Natural killer cell (primary cell): Measurements from ENCODE around the gene COL25A1. TPM values are rescaled to one million over a fixed set of nuclear protein-coding genes. Genes with fewer than 3 reads are reported as not detected.

ENCODE experiments used
- ATAC-seq, 3 donors: fragments of 150-1000 bp in 2 of 3; fragments of 200-7000 bp in 1 of 3; cut with Tn5 transposase; 1 replicate in 1 of 3; 2 replicates in 2 of 3; pipeline ENCODE4 v1.10.0; 2021; ENCODE audit warnings: mild to moderate bottlenecking in 2 of 3, moderate library complexity in 2 of 3
- DNase-seq, 2 donors: peaks; one replicate each; pipeline versions ENCODE4 v3.0.0 to v3.0.0-alpha.2; 2013 to 2021; ENCODE audit warnings: mixed read lengths in 1 of 2
- H3K27ac ChIP-seq: one replicate; pipeline ENCODE4 v1.5.1; 2013; ENCODE audit warnings: mild to moderate bottlenecking, low read length
- H3K27me3 ChIP-seq: one replicate; pipeline ENCODE4 v1.6.1; 2013; ENCODE audit warnings: low read length; ENCODE audit not compliant: control insufficient read depth, insufficient read depth
- H3K36me3 ChIP-seq: one replicate; pipeline ENCODE4 v1.6.1; 2013; ENCODE audit warnings: low read length; ENCODE audit not compliant: control insufficient read depth, insufficient read depth
- H3K4me1 ChIP-seq: one replicate; pipeline ENCODE4 v1.6.1; 2013; ENCODE audit warnings: low read length; ENCODE audit not compliant: control insufficient read depth, insufficient read depth
- H3K4me3 ChIP-seq: one replicate; pipeline ENCODE4 v1.5.1; 2013; ENCODE audit warnings: low read length
- H3K9me3 ChIP-seq: one replicate; pipeline ENCODE4 v1.6.1; 2013; ENCODE audit warnings: low read length; ENCODE audit not compliant: control insufficient read depth, insufficient read depth
- H3K27ac Mint-ChIP-seq, 2 donors: one replicate each; pipeline ENCODE4 v1.8.0; 2022; ENCODE audit warnings: mild to moderate bottlenecking in 2 of 2, mixed read lengths in 2 of 2, moderate library complexity in 1 of 2
- H3K27me3 Mint-ChIP-seq, 2 donors: one replicate each; pipeline ENCODE4 v1.8.0; 2022; ENCODE audit warnings: low read depth in 2 of 2, mixed read lengths in 2 of 2
- H3K36me3 Mint-ChIP-seq: one replicate; pipeline ENCODE4 v1.8.0; 2022; ENCODE audit warnings: mixed read lengths
- H3K4me1 Mint-ChIP-seq, 2 donors: one replicate each; pipeline ENCODE4 v1.8.0; 2022; ENCODE audit warnings: mixed read lengths in 2 of 2
- H3K4me3 Mint-ChIP-seq: one replicate; pipeline ENCODE4 v1.8.0; 2022; ENCODE audit warnings: mild to moderate bottlenecking, moderate library complexity, mixed read lengths
- H3K9me3 Mint-ChIP-seq, 2 donors: one replicate each; pipeline ENCODE4 v1.8.0; 2022; ENCODE audit warnings: mixed read lengths in 2 of 2
- WGBS: methylation state at CpG from one replicate; pipeline ENCODE4 v1.1.7; 2013; ENCODE audit warnings: missing lambda C conversion rate; ENCODE audit not compliant: insufficient coverage; 5-methylcytosine and 5-hydroxymethylcytosine counted together
- intact Hi-C: fragments of 100-400 bp; cut with micrococcal nuclease; formaldehyde crosslinking; loops from one replicate; pipeline ENCODE4 v1.14.2; 2022
- total RNA-seq, 4 donors: library from RNA; stranded (reverse); fragments of 120-200 nt in 1 of 4; gene quantifications; one replicate each; pipeline versions ENCODE4 v1.2.3 to v1.2.4, GENCODE V29; 2013 to 2022
- TF ChIP-seq, protein P1 (sequence below): fragments of 200-600 bp; IDR thresholded peaks from one replicate; pipeline ENCODE4 v1.8.0; 2022; ENCODE audit warnings: antibody characterized with exemption

Gene COL25A1
- total RNA-seq, 3 donors from 2014 or later (not counting 1 experiment from before 2014, with no cell fraction given): 0.08 TPM; not detected in 2

DNA sequence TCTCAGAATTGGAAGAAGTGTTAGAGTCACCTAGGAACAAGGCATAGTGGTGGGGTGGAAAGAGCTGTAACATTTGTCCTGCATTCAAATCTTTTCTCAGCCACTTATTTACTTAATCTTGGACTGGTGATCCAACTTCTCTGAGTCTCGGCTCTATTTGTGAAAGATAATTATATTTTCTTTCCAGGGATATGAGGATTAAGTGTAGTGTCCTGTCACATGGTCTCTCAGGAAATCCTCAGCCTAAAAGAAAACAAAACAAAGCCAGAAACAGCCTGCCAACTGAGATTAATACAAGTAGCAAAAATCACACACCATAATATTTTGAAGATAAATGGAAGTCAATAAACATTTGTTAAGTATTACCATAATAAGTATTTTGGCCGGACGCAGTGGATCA lies 506.3 kb downstream of the COL25A1 start:
- no peaks in the 10 kb centered on the region for H3K36me3 Mint-ChIP-seq
- H3K9me3 ChIP-seq: no peaks in the 10 kb centered on the region
- no peaks in the 10 kb centered on the region for H3K4me1 Mint-ChIP-seq
- H3K27me3 ChIP-seq: no peaks in the 10 kb centered on the region
- H3K4me1 ChIP-seq: no peaks in the 10 kb centered on the region
- intact Hi-C loops: no loop called here
- ATAC-seq (no peak), DNase-seq (no peak)
- TF ChIP-seq, protein P1, sequence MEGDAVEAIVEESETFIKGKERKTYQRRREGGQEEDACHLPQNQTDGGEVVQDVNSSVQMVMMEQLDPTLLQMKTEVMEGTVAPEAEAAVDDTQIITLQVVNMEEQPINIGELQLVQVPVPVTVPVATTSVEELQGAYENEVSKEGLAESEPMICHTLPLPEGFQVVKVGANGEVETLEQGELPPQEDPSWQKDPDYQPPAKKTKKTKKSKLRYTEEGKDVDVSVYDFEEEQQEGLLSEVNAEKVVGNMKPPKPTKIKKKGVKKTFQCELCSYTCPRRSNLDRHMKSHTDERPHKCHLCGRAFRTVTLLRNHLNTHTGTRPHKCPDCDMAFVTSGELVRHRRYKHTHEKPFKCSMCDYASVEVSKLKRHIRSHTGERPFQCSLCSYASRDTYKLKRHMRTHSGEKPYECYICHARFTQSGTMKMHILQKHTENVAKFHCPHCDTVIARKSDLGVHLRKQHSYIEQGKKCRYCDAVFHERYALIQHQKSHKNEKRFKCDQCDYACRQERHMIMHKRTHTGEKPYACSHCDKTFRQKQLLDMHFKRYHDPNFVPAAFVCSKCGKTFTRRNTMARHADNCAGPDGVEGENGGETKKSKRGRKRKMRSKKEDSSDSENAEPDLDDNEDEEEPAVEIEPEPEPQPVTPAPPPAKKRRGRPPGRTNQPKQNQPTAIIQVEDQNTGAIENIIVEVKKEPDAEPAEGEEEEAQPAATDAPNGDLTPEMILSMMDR: no peak
- H3K36me3 ChIP-seq: no peaks in the 10 kb centered on the region
- H3K4me3 ChIP-seq: no peak overlapping the region
- no peak overlapping the region for H3K4me3 Mint-ChIP-seq
- no peak overlapping the region for H3K27ac ChIP-seq
- no peak overlapping the region for H3K27ac Mint-ChIP-seq
- H3K9me3 Mint-ChIP-seq: no peaks in the 10 kb centered on the region
- whole genome bisulfite sequencing: 100% methylated on average over 2 of the region's 3 CpGs
- no peaks in the 10 kb centered on the region for H3K27me3 Mint-ChIP-seq

DNA sequence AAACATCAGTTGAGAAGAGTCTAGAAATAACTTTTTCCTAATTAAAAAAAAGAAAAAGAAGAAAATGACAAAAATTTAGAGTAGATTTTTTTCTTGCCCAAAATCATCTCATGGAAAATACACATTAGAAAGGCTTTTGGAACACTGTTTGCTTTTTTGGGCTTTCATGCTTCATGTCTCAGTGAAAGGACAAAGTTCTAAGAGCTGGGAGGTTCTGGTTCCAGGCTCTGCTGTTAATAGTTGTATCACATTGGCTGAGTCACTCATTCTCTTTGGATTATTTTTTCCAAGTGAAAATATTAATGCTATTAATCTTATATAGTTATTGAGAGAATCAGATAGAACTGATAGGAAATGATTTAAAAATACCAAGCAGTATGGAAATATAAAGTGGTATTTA lies 506.7 kb downstream of the COL25A1 start:
- no peak for ATAC-seq
- Histone ChIP-seq H3K9me3 (no peaks in the 10 kb centered on the region), H3K4me1 (no peaks in the 10 kb centered on the region), H3K27me3 (no peaks in the 10 kb centered on the region), H3K4me3 (no peak overlapping the region), H3K27ac (no peak overlapping the region), H3K36me3 (no peaks in the 10 kb centered on the region)
- no peak for DNase-seq
- no peaks in the 10 kb centered on the region for H3K9me3 Mint-ChIP-seq
- H3K27me3 Mint-ChIP-seq: no peaks in the 10 kb centered on the region
- TF ChIP-seq, protein P1: no peak
- no peak overlapping the region for H3K4me3 Mint-ChIP-seq
- no peak overlapping the region for H3K27ac Mint-ChIP-seq
- no peaks in the 10 kb centered on the region for H3K36me3 Mint-ChIP-seq
- H3K4me1 Mint-ChIP-seq: no peaks in the 10 kb centered on the region
- intact Hi-C loops: no loop called here

DNA sequence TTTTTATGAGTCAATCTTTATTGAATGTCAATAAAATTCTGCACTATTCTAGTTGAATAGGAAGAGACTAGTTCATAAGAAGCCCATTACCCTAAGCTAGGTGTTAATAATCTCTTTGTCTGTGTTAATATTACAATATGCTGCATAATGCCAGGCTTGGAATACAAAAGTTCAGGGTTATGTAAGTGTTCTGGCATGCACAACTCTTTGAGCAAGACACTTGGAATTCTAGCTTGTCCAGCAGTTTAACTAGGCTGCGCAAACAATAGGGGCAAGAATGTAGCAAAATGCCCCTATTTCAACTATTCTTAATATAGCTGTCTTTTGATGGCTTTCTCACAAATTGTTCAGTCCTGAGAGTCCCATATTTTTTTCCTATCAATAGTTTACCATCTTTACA lies 508.3 kb downstream of the COL25A1 start:
- Mint-ChIP-seq H3K4me1 (no peaks in the 10 kb centered on the region), H3K27ac (no peak overlapping the region), H3K36me3 (no peaks in the 10 kb centered on the region), H3K4me3 (no peak overlapping the region), H3K9me3 (no peaks in the 10 kb centered on the region), H3K27me3 (no peaks in the 10 kb centered on the region)
- no peaks in the 10 kb centered on the region for H3K4me1 ChIP-seq
- H3K9me3 ChIP-seq: no peaks in the 10 kb centered on the region
- no peak for ATAC-seq
- no peak for DNase-seq
- WGBS: 92% methylated on average over 1 of the region's 1 CpG
- no peak overlapping the region for H3K4me3 ChIP-seq
- intact Hi-C loops: no loop called here
- H3K36me3 ChIP-seq: no peaks in the 10 kb centered on the region
- H3K27me3 ChIP-seq: no peaks in the 10 kb centered on the region
- no peak overlapping the region for H3K27ac ChIP-seq
- TF ChIP-seq, protein P1: no peak

DNA sequence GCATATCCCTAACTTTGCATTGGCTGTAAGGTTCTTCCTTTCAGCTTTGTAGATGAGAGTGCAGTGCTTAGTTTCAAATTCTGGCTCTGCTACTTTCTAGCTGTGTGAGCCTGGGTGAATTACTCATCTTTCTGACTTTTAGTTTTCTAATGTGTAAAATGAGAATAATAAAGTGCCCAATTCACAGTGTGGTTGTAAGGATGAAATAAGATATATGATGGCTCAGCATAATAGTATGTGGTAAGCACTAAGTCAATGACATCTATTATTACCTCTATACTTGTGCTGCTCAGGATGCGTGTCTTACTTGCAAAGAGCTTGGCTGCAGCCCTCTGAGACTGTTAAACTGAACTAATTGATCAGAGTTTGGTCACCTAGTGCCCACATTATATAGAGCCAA lies 509.0 kb downstream of the COL25A1 start:
- Mint-ChIP-seq H3K27me3 (no peaks in the 10 kb centered on the region), H3K36me3 (no peaks in the 10 kb centered on the region), H3K9me3 (no peaks in the 10 kb centered on the region), H3K4me1 (no peaks in the 10 kb centered on the region), H3K4me3 (no peak overlapping the region), H3K27ac (no peak overlapping the region)
- no peak overlapping the region for H3K4me3 ChIP-seq
- no peaks in the 10 kb centered on the region for H3K9me3 ChIP-seq
- WGBS: 86% methylated on average over 1 of the region's 1 CpG
- ATAC-seq (no peak), DNase-seq (no peak)
- no peaks in the 10 kb centered on the region for H3K36me3 ChIP-seq
- H3K27ac ChIP-seq: no peak overlapping the region
- H3K27me3 ChIP-seq: no peaks in the 10 kb centered on the region
- intact Hi-C loops: no loop called here
- TF ChIP-seq, protein P1: no peak
- no peaks in the 10 kb centered on the region for H3K4me1 ChIP-seq
